K562 (cell line): Measurements from ENCODE around the gene TPK1. TPM values are rescaled to one million over a fixed set of nuclear protein-coding genes. Genes with fewer than 3 reads are reported as not detected.

Experiments used
- ATAC-seq: fragments of 200-7000 bp; cut with Tn5 transposase; 3 replicates; pipeline ENCODE4 v1.9.1; 2020; ENCODE audit warnings: moderate library complexity
- BruUV-seq: library from RNA; stranded (reverse); fragments of 400-500 nt; replicated peaks from 2 replicates; lab custom pipeline; 2021; lab: Mats Ljungman, UMichigan
- CTCF ChIA-PET: fragments of 300-600 bp; formaldehyde crosslinking; extraction: SDS; loops from one replicate; lab custom pipeline; 2021; ENCODE audit warnings: low intra/inter-chr PET ratio; lab: Yijun Ruan, JAX
- POLR2A ChIA-PET: fragments of 300-600, 350-650 bp; sonication (Branson Sonifier 250); formaldehyde crosslinking; extraction: SDS; loops from one replicate; lab custom pipeline; 2021; ENCODE audit warnings: antibody characterized with exemption, inconsistent platforms; lab: Yijun Ruan, JAX
- DNase-seq, 4 experiments: peaks; one replicate each; pipeline versions ENCODE4 v3.0.0 to v3.0.0-alpha.2; 2011 to 2018; ENCODE audit warnings: low spot score in 3 of 4, mixed read lengths in 3 of 4; ENCODE audit errors: extremely low read depth in 1 of 4
- FAIRE-seq: peaks from 2 replicates; lab custom pipeline; 2011; peaks lifted over from hg19 to GRCh38; lab: Jason Lieb, UNC
- H2AFZ ChIP-seq: 2 replicates; pipeline ENCODE4 v1.6.0; 2011; ENCODE audit warnings: low read depth, low read length, control low read depth, inconsistent platforms
- H3K27ac ChIP-seq: fragments of 200-600 bp; 3 replicates; pipeline ENCODE4 v1.8.0; 2011; ENCODE audit warnings: low read depth, mild to moderate bottlenecking, control low read depth, inconsistent platforms, low read length, moderate library complexity, mixed read lengths; ENCODE audit errors: extremely low read depth
- H3K27me3 ChIP-seq, 2 experiments: fragments of 300-600 bp in 1 of 2; 2 replicates in 1 of 2; 3 replicates in 1 of 2; pipeline versions ENCODE4 v1.6.0 to v1.8.0; 2011; ENCODE audit warnings: inconsistent platforms in 2 of 2, low read length in 2 of 2, mild to moderate bottlenecking in 1 of 2, mixed read lengths in 1 of 2, moderate library complexity in 1 of 2; ENCODE audit not compliant: control insufficient read depth in 2 of 2, insufficient read depth in 2 of 2
- H3K36me3 ChIP-seq: fragments of 300-600 bp; 3 replicates; pipeline ENCODE4 v1.8.0; 2011; ENCODE audit warnings: mild to moderate bottlenecking, low read length, inconsistent platforms; ENCODE audit not compliant: control insufficient read depth, insufficient read depth
- H3K4me1 ChIP-seq, 2 experiments: fragments of 200-600 bp in 1 of 2; replicated peaks in 1 of 2; 2 replicates in 1 of 2; 3 replicates in 1 of 2; pipeline versions ENCODE4 v1.5.1 to v1.8.0; 2011; ENCODE audit warnings: inconsistent platforms in 2 of 2, low read length in 2 of 2, mild to moderate bottlenecking in 1 of 2, mixed read lengths in 1 of 2, moderate library complexity in 1 of 2; ENCODE audit not compliant: control insufficient read depth in 2 of 2, insufficient read depth in 2 of 2
- H3K4me2 ChIP-seq: 2 replicates; pipeline ENCODE4 v1.6.1; 2011; ENCODE audit warnings: low read length, control low read depth, inconsistent platforms, mixed read lengths; ENCODE audit not compliant: insufficient read depth
- H3K4me3 ChIP-seq: fragments of 200-600 bp; sonication (generic), shearing (Covaris generic); 2 replicates; pipeline ENCODE4 v1.5.1; 2016; ENCODE audit warnings: control low read depth, inconsistent platforms
- H3K79me2 ChIP-seq: fragments of 200-600 bp; 3 replicates; pipeline ENCODE4 v1.8.0; 2011; ENCODE audit warnings: low read length, inconsistent platforms; ENCODE audit not compliant: control insufficient read depth, insufficient read depth
- H3K9ac ChIP-seq, 2 experiments: 2 replicates each; pipeline versions ENCODE4 v1.6.0 to v1.6.1; 2011; ENCODE audit warnings: low read depth in 2 of 2, low read length in 2 of 2, control low read depth in 1 of 2, inconsistent platforms in 1 of 2, mild to moderate bottlenecking in 1 of 2, mixed read lengths in 1 of 2; ENCODE audit not compliant: insufficient read depth in 1 of 2
- H3K9me1 ChIP-seq: one replicate; pipeline ENCODE4 v1.6.0; 2011; ENCODE audit warnings: inconsistent platforms, mild to moderate bottlenecking, low read length, moderate library complexity; ENCODE audit not compliant: control insufficient read depth, insufficient read depth
- H3K9me3 ChIP-seq: replicated peaks from 2 replicates; pipeline ENCODE4 v1.5.1; 2011; ENCODE audit warnings: low read depth, low read length, inconsistent platforms; ENCODE audit not compliant: control insufficient read depth, insufficient read depth
- H4K20me1 ChIP-seq: replicated peaks from 2 replicates; pipeline ENCODE4 v1.6.1; 2011; ENCODE audit warnings: low read length, inconsistent platforms, mixed read lengths; ENCODE audit not compliant: control insufficient read depth, insufficient read depth
- ARID2 ChIP-seq: fragments of 450-650 bp; IDR thresholded peaks from 2 replicates; pipeline ENCODE4 v1.6.1; 2017; ENCODE audit warnings: antibody characterized with exemption, mild to moderate bottlenecking
- EHMT2 ChIP-seq: fragments of 450-650 bp; IDR thresholded peaks from 2 replicates; pipeline ENCODE4 v1.6.1; 2018; ENCODE audit warnings: antibody characterized with exemption
- ERF ChIP-seq: fragments of 450-650 bp; formaldehyde crosslinking; IDR thresholded peaks from 2 replicates; pipeline ENCODE4 v1.4.0; 2020; ENCODE audit warnings: mild to moderate bottlenecking, mixed read lengths
- ETS2 ChIP-seq: IDR thresholded peaks from 2 replicates; pipeline ENCODE4 v1.6.1; 2016; ENCODE audit warnings: borderline replicate concordance, missing genetic modification characterization, mild to moderate bottlenecking, moderate library complexity, missing compliant biosample characterization; ENCODE audit not compliant: poor library complexity, severe bottlenecking
- MTF1 ChIP-seq: fragments of 250-450 bp; sonication (Bioruptor Pico); IDR thresholded peaks from 2 replicates; pipeline ENCODE4 v1.9.0; 2021; ENCODE audit warnings: moderate library complexity, mild to moderate bottlenecking, inconsistent platforms, borderline replicate concordance
- NR2C1 ChIP-seq, 2 experiments: fragments of 450-650 bp; IDR thresholded peaks; 2 replicates each; pipeline ENCODE4 v1.6.1; 2017; ENCODE audit warnings: mild to moderate bottlenecking in 2 of 2, antibody characterized with exemption in 1 of 2, inconsistent platforms in 1 of 2, missing compliant biosample characterization in 1 of 2, missing genetic modification characterization in 1 of 2
- PCBP1 ChIP-seq: fragments of 200-400 bp; formaldehyde crosslinking; IDR thresholded peaks from 2 replicates; pipeline ENCODE4 v1.6.1; 2018; ENCODE audit warnings: mild to moderate bottlenecking, low read depth, low read length; ENCODE audit not compliant: poor library complexity, severe bottlenecking
- POLR2B ChIP-seq: fragments of 450-650 bp; IDR thresholded peaks from 2 replicates; pipeline ENCODE4 v1.6.1; 2018; ENCODE audit warnings: low read depth; ENCODE audit not compliant: partially characterized antibody
- RNF2 ChIP-seq: sonication (generic); IDR thresholded peaks from 2 replicates; pipeline ENCODE4 v1.6.1; 2016
- SMARCE1 ChIP-seq: fragments of 450-650 bp; IDR thresholded peaks from 2 replicates; pipeline ENCODE4 v1.7.1; 2016; ENCODE audit warnings: mild to moderate bottlenecking
- SMC3 ChIP-seq: conservative IDR thresholded peaks from 2 replicates; pipeline ENCODE4 v1.6.1; 2011; ENCODE audit warnings: low read depth, low read length, improper control_type of control experiment; ENCODE audit not compliant: insufficient read depth
- ZNF239 ChIP-seq: fragments of 250-450 bp; sonication (Bioruptor Pico); IDR thresholded peaks from 2 replicates; pipeline ENCODE4 v1.4.0; 2020; ENCODE audit warnings: mild to moderate bottlenecking
- ZNF253 ChIP-seq: fragments of 250-450 bp; sonication (Bioruptor Pico); conservative IDR thresholded peaks from 2 replicates; pipeline ENCODE4 v1.6.1; 2021; ENCODE audit warnings: mild to moderate bottlenecking
- ZNF444 ChIP-seq: fragments of 250-450 bp; sonication (Bioruptor Pico); IDR thresholded peaks from 2 replicates; pipeline ENCODE4 v1.4.0; 2020; ENCODE audit warnings: mild to moderate bottlenecking, moderate library complexity
- WGBS: fragments of 100-300 bp; shearing (Covaris generic); methylation state at CpG from one replicate; pipeline ENCODE4 v1.1.6; 2016; ENCODE audit warnings: low coverage, mixed read lengths; ENCODE audit not compliant: insufficient coverage; ENCODE audit errors: missing lambda C conversion rate; 5-methylcytosine and 5-hydroxymethylcytosine counted together
- in situ Hi-C: fragments of 300-500 bp; cut with MboI; formaldehyde crosslinking; loops from 4 replicates; pipeline ENCODE4 v1.15.0; 2018; ENCODE audit warnings: inconsistent platforms, mixed read lengths
- intact Hi-C: fragments of 100-400 bp; cut with micrococcal nuclease; formaldehyde crosslinking; loops from 2 replicates; pipeline ENCODE4 v1.14.2; 2022
- polyA plus RNA-seq, 8 experiments: library from polyadenylated mRNA; depleted of rRNA in 4 of 8; stranded (reverse) in 5 of 8; unstranded in 3 of 8; fragments of >200 nt; fragmentation: Nextera tagmentation in 2 of 8; fragmentation: Illumina TruSeq in 1 of 8; extraction: Ambion mirVana in 2 of 8; extraction: Trizol in 1 of 8; gene quantifications; 2 replicates each; pipeline versions ENCODE4 v1.2.1 to v1.2.3, GENCODE V29; 2011 to 2014; ENCODE audit warnings: inconsistent platforms in 1 of 8, missing spikeins in 1 of 8
- total RNA-seq, 7 experiments: library from RNA; depleted of rRNA in 6 of 7; stranded (reverse); fragments of >200 nt in 6 of 7; fragmentation: Illumina TruSeq in 2 of 7; extraction: Trizol in 2 of 7; gene quantifications; 2 replicates each; pipeline versions ENCODE4 v1.2.1 to v1.2.3, GENCODE V29; 2011 to 2021; ENCODE audit warnings: low replicate concordance in 1 of 7
- TF ChIP-seq, protein P1 (sequence below): fragments of 250-450 bp; sonication (Bioruptor Pico); IDR thresholded peaks from 2 replicates; pipeline ENCODE4 v1.5.0; 2021
- TF ChIP-seq, protein P2 (sequence below), 2 experiments: fragments of 150-350 bp in 1 of 2; IDR thresholded peaks; 2 replicates each; pipeline ENCODE4 v1.6.1; 2012 to 2016; ENCODE audit warnings: low read depth in 2 of 2, low read length in 2 of 2, mild to moderate bottlenecking in 1 of 2, moderate library complexity in 1 of 2
- TF ChIP-seq, protein P3 (sequence below): fragments of 450-650 bp; IDR thresholded peaks from 2 replicates; pipeline ENCODE4 v1.6.1; 2016; ENCODE audit warnings: low read depth, mild to moderate bottlenecking, moderate library complexity
- TF ChIP-seq, protein P4 (sequence below): fragments of 450-650 bp; IDR thresholded peaks from 2 replicates; pipeline ENCODE4 v1.6.1; 2018; ENCODE audit warnings: mild to moderate bottlenecking, low read depth; ENCODE audit not compliant: partially characterized antibody

The TPK1 gene
- total and polyA plus RNA-seq, 9 of the 15 experiments (the other 6 are each of a cell fraction or from before 2014, with no cell fraction given): 5.1 to 16.2 (median 9.2) TPM

DNA sequence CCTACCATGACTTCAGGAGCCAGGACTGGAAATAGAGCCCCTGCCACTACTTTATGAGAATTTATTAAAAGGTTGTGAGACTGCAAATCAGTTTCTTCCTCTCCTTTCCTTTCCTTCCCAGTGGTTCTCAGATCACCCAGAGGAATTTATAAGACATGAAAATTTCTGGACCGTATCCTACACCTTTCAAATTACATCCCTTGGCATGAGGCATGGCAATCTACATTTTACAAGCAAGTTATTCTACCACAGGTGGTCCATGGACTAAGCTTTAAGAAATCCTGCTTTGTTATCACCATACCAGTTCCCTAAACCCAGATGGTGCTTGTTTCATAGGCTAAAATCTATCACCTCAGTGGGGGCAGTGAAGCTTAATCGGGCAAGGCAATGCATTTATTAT, 66.5 kb downstream of the TPK1 start:
- ATAC-seq (no peak), FAIRE-seq (no peak), DNase-seq (no peak)
- Histone ChIP-seq H3K9me3 (no peaks in the 10 kb centered on the region), H3K79me2 (no peaks in the 10 kb centered on the region), H3K9ac (no peak overlapping the region), H3K27ac (no peak overlapping the region), H3K9me1 (no peaks in the 10 kb centered on the region), H3K4me1 (no peaks in the 10 kb centered on the region), H3K4me3 (no peak overlapping the region), H3K4me2 (no peak overlapping the region), H3K27me3 (no peaks in the 10 kb centered on the region), H3K36me3 (no peaks in the 10 kb centered on the region), H2AFZ (no peak overlapping the region), H4K20me1 (no peaks in the 10 kb centered on the region)
- ChIA-PET POLR2A (no interaction called here), CTCF (no interaction called here)
- no peak for TF ChIP-seq ZNF253 (CRISPR knock-in tag)
- TF ChIP-seq, protein P1, sequence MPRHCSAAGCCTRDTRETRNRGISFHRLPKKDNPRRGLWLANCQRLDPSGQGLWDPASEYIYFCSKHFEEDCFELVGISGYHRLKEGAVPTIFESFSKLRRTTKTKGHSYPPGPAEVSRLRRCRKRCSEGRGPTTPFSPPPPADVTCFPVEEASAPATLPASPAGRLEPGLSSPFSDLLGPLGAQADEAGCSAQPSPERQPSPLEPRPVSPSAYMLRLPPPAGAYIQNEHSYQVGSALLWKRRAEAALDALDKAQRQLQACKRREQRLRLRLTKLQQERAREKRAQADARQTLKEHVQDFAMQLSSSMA: no peak
- TF ChIP-seq, protein P2, sequence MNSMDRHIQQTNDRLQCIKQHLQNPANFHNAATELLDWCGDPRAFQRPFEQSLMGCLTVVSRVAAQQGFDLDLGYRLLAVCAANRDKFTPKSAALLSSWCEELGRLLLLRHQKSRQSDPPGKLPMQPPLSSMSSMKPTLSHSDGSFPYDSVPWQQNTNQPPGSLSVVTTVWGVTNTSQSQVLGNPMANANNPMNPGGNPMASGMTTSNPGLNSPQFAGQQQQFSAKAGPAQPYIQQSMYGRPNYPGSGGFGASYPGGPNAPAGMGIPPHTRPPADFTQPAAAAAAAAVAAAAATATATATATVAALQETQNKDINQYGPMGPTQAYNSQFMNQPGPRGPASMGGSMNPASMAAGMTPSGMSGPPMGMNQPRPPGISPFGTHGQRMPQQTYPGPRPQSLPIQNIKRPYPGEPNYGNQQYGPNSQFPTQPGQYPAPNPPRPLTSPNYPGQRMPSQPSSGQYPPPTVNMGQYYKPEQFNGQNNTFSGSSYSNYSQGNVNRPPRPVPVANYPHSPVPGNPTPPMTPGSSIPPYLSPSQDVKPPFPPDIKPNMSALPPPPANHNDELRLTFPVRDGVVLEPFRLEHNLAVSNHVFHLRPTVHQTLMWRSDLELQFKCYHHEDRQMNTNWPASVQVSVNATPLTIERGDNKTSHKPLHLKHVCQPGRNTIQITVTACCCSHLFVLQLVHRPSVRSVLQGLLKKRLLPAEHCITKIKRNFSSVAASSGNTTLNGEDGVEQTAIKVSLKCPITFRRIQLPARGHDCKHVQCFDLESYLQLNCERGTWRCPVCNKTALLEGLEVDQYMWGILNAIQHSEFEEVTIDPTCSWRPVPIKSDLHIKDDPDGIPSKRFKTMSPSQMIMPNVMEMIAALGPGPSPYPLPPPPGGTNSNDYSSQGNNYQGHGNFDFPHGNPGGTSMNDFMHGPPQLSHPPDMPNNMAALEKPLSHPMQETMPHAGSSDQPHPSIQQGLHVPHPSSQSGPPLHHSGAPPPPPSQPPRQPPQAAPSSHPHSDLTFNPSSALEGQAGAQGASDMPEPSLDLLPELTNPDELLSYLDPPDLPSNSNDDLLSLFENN (IDR thresholded peaks at IDR 0.05; ENCODE audit: low read depth in 2 of 2, low read length in 2 of 2): no peak
- TF ChIP-seq, protein P3, sequence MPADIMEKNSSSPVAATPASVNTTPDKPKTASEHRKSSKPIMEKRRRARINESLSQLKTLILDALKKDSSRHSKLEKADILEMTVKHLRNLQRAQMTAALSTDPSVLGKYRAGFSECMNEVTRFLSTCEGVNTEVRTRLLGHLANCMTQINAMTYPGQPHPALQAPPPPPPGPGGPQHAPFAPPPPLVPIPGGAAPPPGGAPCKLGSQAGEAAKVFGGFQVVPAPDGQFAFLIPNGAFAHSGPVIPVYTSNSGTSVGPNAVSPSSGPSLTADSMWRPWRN: no peak
- TF ChIP-seq POLR2B: no peak
- TF ChIP-seq ERF (CRISPR knock-in tag): no peak
- no peak for TF ChIP-seq PCBP1
- TF ChIP-seq ETS2 (tag): no peak
- TF ChIP-seq ZNF444 (CRISPR knock-in tag): no peak
- TF ChIP-seq ARID2: no peak
- TF ChIP-seq SMARCE1: no peak
- TF ChIP-seq, protein P4, sequence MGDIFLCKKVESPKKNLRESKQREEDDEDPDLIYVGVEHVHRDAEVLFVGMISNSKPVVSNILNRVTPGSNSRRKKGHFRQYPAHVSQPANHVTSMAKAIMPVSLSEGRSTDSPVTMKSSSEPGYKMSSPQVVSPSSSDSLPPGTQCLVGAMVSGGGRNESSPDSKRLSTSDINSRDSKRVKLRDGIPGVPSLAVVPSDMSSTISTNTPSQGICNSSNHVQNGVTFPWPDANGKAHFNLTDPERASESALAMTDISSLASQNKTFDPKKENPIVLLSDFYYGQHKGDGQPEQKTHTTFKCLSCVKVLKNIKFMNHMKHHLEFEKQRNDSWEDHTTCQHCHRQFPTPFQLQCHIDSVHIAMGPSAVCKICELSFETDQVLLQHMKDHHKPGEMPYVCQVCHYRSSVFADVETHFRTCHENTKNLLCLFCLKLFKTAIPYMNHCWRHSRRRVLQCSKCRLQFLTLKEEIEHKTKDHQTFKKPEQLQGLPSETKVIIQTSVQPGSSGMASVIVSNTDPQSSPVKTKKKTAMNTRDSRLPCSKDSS: no peak
- TF ChIP-seq SMC3: no peak
- TF ChIP-seq EHMT2: no peak
- no peak for TF ChIP-seq ZNF239
- no peak for TF ChIP-seq MTF1 (CRISPR knock-in tag)
- TF ChIP-seq NR2C1 (IDR thresholded peaks at IDR 0.05): no peak
- TF ChIP-seq NR2C1 (tag; IDR thresholded peaks at IDR 0.05): no peak
- TF ChIP-seq RNF2: no peak
- BruUV-seq: no TSS peak
- 2% methylated on average over 2 of the region's 2 CpGs for WGBS
- in situ Hi-C loops (no loop called here), intact Hi-C loops (no loop called here)
